ENCODE measurements around the gene EML4. TPM values are rescaled to one million over a fixed set of nuclear protein-coding genes. Genes with fewer than 3 reads are reported as not detected.
A peak's percentile ranks its signal among the peaks of the same experiment; 100 is the strongest.

The EML4 gene
- total and polyA plus RNA-seq, 3 experiments from 2014 or later, result 58.0 to 70.8 (median 61.5) TPM

GRCh38 chr2:42192652-42193566 is 23.8 kb downstream of the EML4 start:
- peaks cover 66 to 94% (median 86%) of the 10 kb centered on the region in 3 donors for H3K4me1 Mint-ChIP-seq
- Histone ChIP-seq H3K27ac (ENCODE audit: low read depth, low read length) (no peak overlapping the region), H3K27me3 (ENCODE audit: insufficient read depth, low read length, poor library complexity, severe bottlenecking) (no peaks in the 10 kb centered on the region), H3K9me3 (ENCODE audit: low read length) (no peaks in the 10 kb centered on the region), H3K4me3 (ENCODE audit: low read length) (no peak overlapping the region), H3K4me1 (ENCODE audit: insufficient read depth, low read length) (peaks cover 63% of the 10 kb centered on the region), H3K36me3 (ENCODE audit: insufficient read depth, low read length) (no peaks in the 10 kb centered on the region)
- peak overlapping the region; percentile 15 to 86 (median 72) for H3K27ac Mint-ChIP-seq
- DNase-seq, result no peak
- ChIA-PET CTCF (interaction anchor here (4.3 kb wide), 1 partner anchor 97 kb away, joined by 55 read pairs; no protein-coding TSS in a partner anchor), POLR2A (no interaction called here)
- H3K4me3 Mint-ChIP-seq, result peak overlapping the region in 6 of 7 donors; percentile 21 to 72 (median 46)
- no peaks in the 10 kb centered on the region for H3K9me3 Mint-ChIP-seq
- no peaks in the 10 kb centered on the region for H3K27me3 Mint-ChIP-seq
- H3K36me3 Mint-ChIP-seq, result peaks cover 0 to 32% (median 3%) of the 10 kb centered on the region in 3 donors

DNA sequence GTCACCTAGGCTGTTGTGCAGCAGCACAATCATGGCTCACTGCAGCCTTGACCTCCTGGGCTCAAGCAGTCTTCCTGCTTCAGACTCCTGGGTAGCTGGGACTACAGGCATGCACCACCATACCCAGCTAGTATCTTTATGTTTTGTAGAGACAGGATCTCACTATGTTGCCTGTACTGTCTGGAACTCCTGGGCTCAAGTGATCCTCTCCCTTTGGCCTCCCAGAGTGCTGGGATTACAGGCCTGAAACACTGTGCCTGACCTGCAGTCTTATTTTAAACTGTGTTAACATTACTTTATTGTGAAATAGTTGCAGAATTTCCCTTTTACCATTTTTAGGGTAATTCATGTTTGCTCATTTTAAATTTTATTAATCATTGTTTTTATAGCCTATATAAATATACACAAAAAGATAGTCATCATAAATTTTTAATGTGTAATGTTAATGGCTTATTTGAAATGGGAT is 24.6 kb downstream of the EML4 start:
- ChIA-PET CTCF (interaction anchor here (4.3 kb wide), 1 partner anchor 98 kb away, joined by 55 read pairs; no protein-coding TSS in a partner anchor), POLR2A (no interaction called here)
- Histone ChIP-seq H3K4me3 (ENCODE audit: low read length) (no peak overlapping the region), H3K9me3 (ENCODE audit: low read length) (no peaks in the 10 kb centered on the region), H3K27ac (ENCODE audit: low read depth, low read length) (no peak overlapping the region), H3K4me1 (ENCODE audit: insufficient read depth, low read length) (peaks cover 71% of the 10 kb centered on the region), H3K27me3 (ENCODE audit: insufficient read depth, low read length, poor library complexity, severe bottlenecking) (no peaks in the 10 kb centered on the region), H3K36me3 (ENCODE audit: insufficient read depth, low read length) (no peaks in the 10 kb centered on the region)
- Mint-ChIP-seq H3K27me3 (no peaks in the 10 kb centered on the region), H3K9me3 (no peaks in the 10 kb centered on the region), H3K27ac (peak overlapping the region; percentile 6 to 86 (median 72)), H3K4me1 (peaks cover 73 to 97% (median 93%) of the 10 kb centered on the region in 3 donors), H3K4me3 (peak overlapping the region in 6 of 7 donors; percentile 21 to 72 (median 43)), H3K36me3 (peaks cover 0 to 33% (median 10%) of the 10 kb centered on the region in 3 donors)
- no peak for DNase-seq

- Mint-ChIP-seq H3K36me3 (peaks cover 0 to 33% (median 12%) of the 10 kb centered on the region in 3 donors), H3K27me3 (no peaks in the 10 kb centered on the region), H3K27ac (peak overlapping the region in 3 of 8 donors; percentile 47 to 87 (median 68)), H3K9me3 (no peaks in the 10 kb centered on the region), H3K4me3 (peak overlapping the region in 3 of 7 donors; percentile 2 to 61 (median 47)), H3K4me1 (peaks cover 76 to 97% (median 95%) of the 10 kb centered on the region in 3 donors)
- H3K27ac ChIP-seq (ENCODE audit: low read depth, low read length), result no peak overlapping the region
- no peaks in the 10 kb centered on the region for H3K9me3 ChIP-seq (ENCODE audit: low read length)
- H3K4me3 ChIP-seq (ENCODE audit: low read length), result no peak overlapping the region
- H3K36me3 ChIP-seq (ENCODE audit: insufficient read depth, low read length), result no peaks in the 10 kb centered on the region
- ChIA-PET POLR2A (no interaction called here), CTCF (interaction anchor here (1.2 to 4.3 kb wide), 2 partner anchors 62 to 99 kb away, joined by 4 to 55 read pairs; no protein-coding TSS in a partner anchor)
- H3K27me3 ChIP-seq (ENCODE audit: insufficient read depth, low read length, poor library complexity, severe bottlenecking), result no peaks in the 10 kb centered on the region
- H3K4me1 ChIP-seq (ENCODE audit: insufficient read depth, low read length), result peaks cover 74% of the 10 kb centered on the region
- no peak for DNase-seq
Observed at GRCh38 chr2:42194428-42194827, 25.3 kb downstream of the EML4 start.

DNA sequence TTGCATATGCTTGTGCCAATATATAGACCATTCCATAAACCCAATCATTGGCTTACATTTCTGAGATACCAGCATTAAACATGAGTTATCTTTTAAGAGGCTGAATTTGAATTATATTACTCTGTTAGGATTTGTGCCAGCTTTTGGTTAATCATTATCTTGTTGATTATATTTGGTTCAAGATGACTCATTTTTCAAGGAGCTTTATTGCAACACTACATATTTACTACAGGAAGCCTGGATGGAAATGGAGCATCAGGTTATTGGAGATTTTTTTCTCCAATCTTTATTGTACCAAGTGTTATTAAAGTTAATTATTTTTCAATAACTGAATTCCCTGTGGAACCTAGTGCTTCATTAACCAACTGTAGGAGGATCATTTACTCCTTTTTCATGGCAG is 26.4 kb downstream of the EML4 start:
- Mint-ChIP-seq H3K36me3 (peaks cover 0 to 32% (median 14%) of the 10 kb centered on the region in 3 donors), H3K27me3 (no peaks in the 10 kb centered on the region), H3K9me3 (no peaks in the 10 kb centered on the region), H3K4me3 (no peak overlapping the region), H3K27ac (no peak overlapping the region), H3K4me1 (peaks cover 72 to 97% (median 94%) of the 10 kb centered on the region in 3 donors)
- ChIA-PET POLR2A (interaction anchor here (1.2 kb wide), 1 partner anchor 99 kb away, joined by 3 read pairs; no protein-coding TSS in a partner anchor), CTCF (interaction anchor here (1.1 to 4.3 kb wide), 8 partner anchors 24 to 106 kb away, joined by 3 to 55 read pairs (median 4); no protein-coding TSS in a partner anchor)
- DNase-seq, result no peak
- Histone ChIP-seq H3K4me1 (ENCODE audit: insufficient read depth, low read length) (peaks cover 80% of the 10 kb centered on the region), H3K4me3 (ENCODE audit: low read length) (no peak overlapping the region), H3K27ac (ENCODE audit: low read depth, low read length) (no peak overlapping the region), H3K27me3 (ENCODE audit: insufficient read depth, low read length, poor library complexity, severe bottlenecking) (no peaks in the 10 kb centered on the region), H3K9me3 (ENCODE audit: low read length) (no peaks in the 10 kb centered on the region), H3K36me3 (ENCODE audit: insufficient read depth, low read length) (no peaks in the 10 kb centered on the region)

DNA sequence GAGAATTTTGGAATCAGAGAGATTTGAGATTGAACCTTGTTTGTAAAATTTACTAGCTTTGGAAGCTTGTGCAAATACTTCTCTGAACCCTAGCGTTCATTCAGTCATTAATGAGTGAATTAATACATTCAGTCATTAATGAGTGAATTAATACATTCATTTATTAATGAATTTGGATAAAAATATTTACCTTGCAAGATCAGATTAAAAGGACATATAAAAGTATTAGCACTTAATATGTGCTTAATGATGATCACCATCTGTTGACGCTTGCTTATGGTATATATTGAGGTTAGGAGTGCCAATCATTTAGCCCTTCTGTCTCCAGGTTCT is 26.9 kb downstream of the EML4 start:
- POLR2A ChIA-PET, result interaction anchor here (1.2 kb wide), 1 partner anchor 100 kb away, joined by 3 read pairs; no protein-coding TSS in a partner anchor
- Histone ChIP-seq H3K4me3 (ENCODE audit: low read length) (no peak overlapping the region), H3K4me1 (ENCODE audit: insufficient read depth, low read length) (peaks cover 77% of the 10 kb centered on the region), H3K27ac (ENCODE audit: low read depth, low read length) (no peak overlapping the region), H3K9me3 (ENCODE audit: low read length) (no peaks in the 10 kb centered on the region), H3K27me3 (ENCODE audit: insufficient read depth, low read length, poor library complexity, severe bottlenecking) (no peaks in the 10 kb centered on the region), H3K36me3 (ENCODE audit: insufficient read depth, low read length) (no peaks in the 10 kb centered on the region)
- no peak for DNase-seq
- peak overlapping the region in 1 of 7 donors; percentile 60 for H3K4me3 Mint-ChIP-seq
- H3K9me3 Mint-ChIP-seq, result no peaks in the 10 kb centered on the region
- peak overlapping the region in 4 of 8 donors; percentile 2 to 84 (median 56) for H3K27ac Mint-ChIP-seq
- CTCF ChIA-PET, result interaction anchor here (0.6 to 4.3 kb wide), 21 partner anchors 9 to 110 kb away, joined by 3 to 55 read pairs (median 4); no protein-coding TSS in a partner anchor
- peaks cover 71 to 96% (median 94%) of the 10 kb centered on the region in 3 donors for H3K4me1 Mint-ChIP-seq
- H3K36me3 Mint-ChIP-seq, result peaks cover 0 to 33% (median 14%) of the 10 kb centered on the region in 3 donors
- no peaks in the 10 kb centered on the region for H3K27me3 Mint-ChIP-seq

GRCh38 chr2:42196403-42197267 is 27.5 kb downstream of the EML4 start:
- no peaks in the 10 kb centered on the region for H3K27me3 ChIP-seq (ENCODE audit: insufficient read depth, low read length, poor library complexity, severe bottlenecking)
- Mint-ChIP-seq H3K36me3 (peaks cover 0 to 32% (median 14%) of the 10 kb centered on the region in 3 donors), H3K4me1 (peaks cover 70 to 96% (median 94%) of the 10 kb centered on the region in 3 donors), H3K9me3 (no peaks in the 10 kb centered on the region), H3K27me3 (no peaks in the 10 kb centered on the region), H3K27ac (peak overlapping the region in 7 of 8 donors; percentile 2 to 90 (median 49)), H3K4me3 (peak overlapping the region in 2 of 7 donors; percentile 21 to 60)
- POLR2A ChIA-PET, result interaction anchor here (1.2 kb wide), 1 partner anchor 100 kb away, joined by 3 read pairs; no protein-coding TSS in a partner anchor
- H3K27ac ChIP-seq (ENCODE audit: low read depth, low read length), result no peak overlapping the region
- H3K36me3 ChIP-seq (ENCODE audit: insufficient read depth, low read length), result no peaks in the 10 kb centered on the region
- CTCF ChIA-PET, result interaction anchor here (0.6 to 4.3 kb wide), 21 partner anchors 9 to 110 kb away, joined by 3 to 55 read pairs (median 4); no protein-coding TSS in a partner anchor
- H3K9me3 ChIP-seq (ENCODE audit: low read length), result no peaks in the 10 kb centered on the region
- peaks cover 78% of the 10 kb centered on the region for H3K4me1 ChIP-seq (ENCODE audit: insufficient read depth, low read length)
- peak in 3 of 5 donors; percentile 48 to 65 (median 61) for DNase-seq
- no peak overlapping the region for H3K4me3 ChIP-seq (ENCODE audit: low read length)

GRCh38 chr2:42197792-42198191 is 28.6 kb downstream of the EML4 start:
- H3K27me3 ChIP-seq (ENCODE audit: insufficient read depth, low read length, poor library complexity, severe bottlenecking), result no peaks in the 10 kb centered on the region
- H3K4me3 ChIP-seq (ENCODE audit: low read length), result no peak overlapping the region
- H3K27ac ChIP-seq (ENCODE audit: low read depth, low read length), result no peak overlapping the region
- CTCF ChIA-PET, result interaction anchor here (1.1 to 4.2 kb wide), 3 partner anchors 103 to 131 kb away, joined by 3 to 25 read pairs (median 4); no protein-coding TSS in a partner anchor
- Mint-ChIP-seq H3K27me3 (no peaks in the 10 kb centered on the region), H3K4me3 (peak overlapping the region in 2 of 7 donors; percentile 18 to 57), H3K27ac (peak overlapping the region in 4 of 8 donors; percentile 0 to 28 (median 13)), H3K36me3 (peaks cover 0 to 35% (median 17%) of the 10 kb centered on the region in 3 donors), H3K4me1 (peaks cover 73 to 95% (median 94%) of the 10 kb centered on the region in 3 donors), H3K9me3 (no peaks in the 10 kb centered on the region)
- no peaks in the 10 kb centered on the region for H3K9me3 ChIP-seq (ENCODE audit: low read length)
- DNase-seq, result no peak
- H3K4me1 ChIP-seq (ENCODE audit: insufficient read depth, low read length), result peaks cover 79% of the 10 kb centered on the region
- POLR2A ChIA-PET, result no interaction called here
- no peaks in the 10 kb centered on the region for H3K36me3 ChIP-seq (ENCODE audit: insufficient read depth, low read length)

Measured in CD8-positive, alpha-beta memory T cell (primary cell).